HepG2 (cell line): Measurements from ENCODE around the gene CCL19. TPM values are rescaled to one million over a fixed set of nuclear protein-coding genes. Genes with fewer than 3 reads are reported as not detected.

ENCODE experiments used
- CEBPG ChIP-seq: IDR thresholded peaks from 2 replicates; pipeline ENCODE4 v1.6.1; 2016
- FOXA1 ChIP-seq, 2 experiments: fragments of 450-650 bp in 1 of 2; sonication (generic) in 1 of 2; formaldehyde crosslinking in 1 of 2; IDR thresholded peaks; 2 replicates each; pipeline versions ENCODE4 v1.4.0 to v1.6.1; 2016 to 2020; ENCODE audit warnings: missing genetic modification reagents in 1 of 2
- HIVEP1 ChIP-seq: sonication (generic); formaldehyde crosslinking; IDR thresholded peaks from 2 replicates; pipeline ENCODE4 v1.4.0; 2020; ENCODE audit warnings: mild to moderate bottlenecking, missing genetic modification reagents
- HNRNPL ChIP-seq: fragments of 200-400 bp; formaldehyde crosslinking; IDR thresholded peaks from 2 replicates; pipeline ENCODE4 v1.6.1; 2017; ENCODE audit warnings: mild to moderate bottlenecking, low read depth, low read length
- KLF9 ChIP-seq: IDR thresholded peaks from 2 replicates; pipeline ENCODE4 v1.6.1; 2016; ENCODE audit warnings: low read depth
- MEF2D ChIP-seq: sonication (generic); formaldehyde crosslinking; IDR thresholded peaks from 2 replicates; pipeline ENCODE4 v1.5.1; 2020; ENCODE audit warnings: mild to moderate bottlenecking, missing genetic modification reagents
- NCOA5 ChIP-seq: sonication (generic); formaldehyde crosslinking; IDR thresholded peaks from 2 replicates; pipeline ENCODE4 v1.4.0; 2020; ENCODE audit warnings: missing genetic modification reagents
- NFRKB ChIP-seq: fragments of 450-650 bp; IDR thresholded peaks from 2 replicates; pipeline ENCODE4 v1.6.1; 2017
- PHB2 ChIP-seq: fragments of 450-650 bp; IDR thresholded peaks from 2 replicates; pipeline ENCODE4 v1.6.1; 2018; ENCODE audit not compliant: partially characterized antibody
- REXO4 ChIP-seq: sonication (generic); formaldehyde crosslinking; IDR thresholded peaks from 2 replicates; pipeline ENCODE4 v1.8.0; 2022; ENCODE audit warnings: missing genetic modification reagents, mild to moderate bottlenecking, borderline replicate concordance
- SMARCC2 ChIP-seq: fragments of 450-650 bp; IDR thresholded peaks from 2 replicates; pipeline ENCODE4 v1.6.1; 2017; ENCODE audit warnings: antibody characterized with exemption, mild to moderate bottlenecking
- SP1 ChIP-seq, 2 experiments: fragments of 450-650 bp in 1 of 2; sonication (generic) in 1 of 2; formaldehyde crosslinking in 1 of 2; IDR thresholded peaks; 2 replicates each; pipeline versions ENCODE4 v1.4.0 to v1.6.1; 2016 to 2020; ENCODE audit warnings: missing genetic modification reagents in 1 of 2
- TARDBP ChIP-seq: sonication (generic); formaldehyde crosslinking; IDR thresholded peaks from 2 replicates; pipeline ENCODE4 v1.8.0; 2022; ENCODE audit warnings: mild to moderate bottlenecking, missing genetic modification reagents
- TOE1 ChIP-seq: sonication (generic); formaldehyde crosslinking; IDR thresholded peaks from 2 replicates; pipeline ENCODE4 v1.4.0; 2020; ENCODE audit warnings: mild to moderate bottlenecking, missing genetic modification reagents
- ZBTB7A ChIP-seq: sonication (generic); formaldehyde crosslinking; IDR thresholded peaks from 2 replicates; pipeline ENCODE4 v1.8.0; 2022; ENCODE audit warnings: mild to moderate bottlenecking, missing genetic modification reagents
- ZNF20 ChIP-seq: sonication (generic); formaldehyde crosslinking; IDR thresholded peaks from 2 replicates; pipeline ENCODE4 v1.4.0; 2020; ENCODE audit warnings: mild to moderate bottlenecking, moderate library complexity, missing genetic modification reagents
- ZNF232 ChIP-seq: sonication (generic); formaldehyde crosslinking; IDR thresholded peaks from 2 replicates; pipeline ENCODE4 v1.4.0; 2020; ENCODE audit warnings: missing genetic modification reagents, borderline replicate concordance
- ZNF354B ChIP-seq: sonication (generic); formaldehyde crosslinking; IDR thresholded peaks from 2 replicates; pipeline ENCODE4 v1.8.0; 2022; ENCODE audit warnings: mild to moderate bottlenecking, missing genetic modification reagents
- ZNF549 ChIP-seq: sonication (generic); formaldehyde crosslinking; IDR thresholded peaks from 2 replicates; pipeline ENCODE4 v1.5.0; 2020; ENCODE audit warnings: missing genetic modification reagents
- ZNF737 ChIP-seq: sonication (generic); formaldehyde crosslinking; IDR thresholded peaks from 2 replicates; pipeline ENCODE4 v1.5.0; 2020; ENCODE audit warnings: missing genetic modification reagents, mild to moderate bottlenecking, borderline replicate concordance
- ZNF749 ChIP-seq: sonication (generic); formaldehyde crosslinking; IDR thresholded peaks from 2 replicates; pipeline ENCODE4 v1.8.0; 2022; ENCODE audit warnings: mild to moderate bottlenecking, missing genetic modification reagents, moderate library complexity, borderline replicate concordance
- polyA plus RNA-seq, 8 experiments: library from polyadenylated mRNA; depleted of rRNA in 3 of 8; stranded (reverse) in 7 of 8; unstranded in 1 of 8; fragments of >200 nt; fragmentation: Illumina TruSeq in 4 of 8; extraction: Trizol in 4 of 8; gene quantifications; 2 replicates each; pipeline versions ENCODE4 v1.2.1 to v1.2.3, GENCODE V29; 2011 to 2016; ENCODE audit warnings: low read depth in 4 of 8, missing spikeins in 1 of 8, mixed read lengths in 1 of 8; ENCODE audit not compliant: insufficient read depth in 1 of 8
- total RNA-seq, 5 experiments: library from RNA; depleted of rRNA; stranded (reverse); fragments of >200 nt; fragmentation: Illumina TruSeq; extraction: Trizol; gene quantifications; 2 replicates each; pipeline ENCODE4 v1.2.3, GENCODE V29; 2016; ENCODE audit warnings: low read depth in 1 of 5
- TF ChIP-seq, protein P1 (sequence below): IDR thresholded peaks from 2 replicates; pipeline ENCODE4 v1.6.1; 2016; ENCODE audit warnings: missing genetic modification reagents, missing compliant biosample characterization
- TF ChIP-seq, protein P2 (sequence below): sonication (generic); formaldehyde crosslinking; IDR thresholded peaks from 2 replicates; pipeline ENCODE4 v1.5.1; 2020; ENCODE audit warnings: missing genetic modification reagents, mild to moderate bottlenecking, borderline replicate concordance
- TF ChIP-seq, protein P3 (sequence below): sonication (generic); formaldehyde crosslinking; IDR thresholded peaks from 2 replicates; pipeline ENCODE4 v1.8.1; 2022; ENCODE audit warnings: mild to moderate bottlenecking, missing genetic modification reagents
- TF ChIP-seq, protein P4 (sequence below): IDR thresholded peaks from 2 replicates; pipeline ENCODE4 v1.6.1; 2016; ENCODE audit warnings: low read depth
- TF ChIP-seq, protein P5 (sequence below): sonication (generic); formaldehyde crosslinking; IDR thresholded peaks from 2 replicates; pipeline ENCODE4 v1.5.0; 2020; ENCODE audit warnings: missing genetic modification reagents

The CCL19 gene
- total and polyA plus RNA-seq, 2 of the 13 experiments (the other 11 are each of a cell fraction or from before 2014, with no cell fraction given) = not detected

DNA sequence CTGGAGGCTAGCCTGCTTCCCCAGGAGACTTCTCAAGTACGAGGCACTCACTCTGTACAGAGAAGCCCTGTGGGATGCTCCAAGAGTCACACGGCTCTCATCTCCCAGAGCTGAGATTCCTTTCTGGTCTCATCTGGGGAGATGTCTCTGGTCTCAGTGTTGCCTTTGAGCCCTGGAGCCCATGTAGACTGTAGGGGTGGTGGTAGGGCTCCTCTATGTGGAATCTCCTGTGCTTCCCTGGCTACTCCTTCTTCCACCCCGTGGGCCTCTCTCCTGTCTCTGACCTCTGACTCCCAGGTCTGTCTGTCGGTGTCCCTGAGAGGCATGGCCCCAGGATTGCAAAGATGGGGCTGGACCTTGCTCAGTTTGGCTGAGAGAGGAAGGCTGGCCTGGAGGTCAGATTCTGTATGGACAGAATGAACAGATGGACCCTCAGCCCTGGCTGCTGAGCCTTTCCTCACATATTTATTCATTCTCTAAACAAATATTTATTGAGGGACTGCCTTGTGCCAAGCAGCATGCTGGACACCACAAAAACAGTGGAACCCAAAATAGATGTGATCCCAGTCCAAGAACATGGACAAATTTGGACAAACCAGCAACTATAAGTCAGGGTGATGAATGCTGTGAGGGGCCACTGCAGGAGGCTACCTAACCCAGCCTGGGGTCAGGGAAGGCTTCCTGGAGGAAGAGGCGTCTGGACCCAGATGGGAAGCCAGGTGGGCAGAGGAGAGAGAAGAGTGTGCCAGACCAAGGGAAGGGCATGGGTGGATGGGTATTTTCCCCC, 2.6 kb downstream of the CCL19 start (continued):
- TF ChIP-seq NFRKB (no peak), REXO4 (CRISPR knock-in tag) (no peak), ZBTB7A (no peak), NCOA5 (CRISPR knock-in tag) (no peak), KLF9 (CRISPR knock-in tag) (no peak), SP1 (IDR thresholded peaks at IDR 0.05) (no peak), SP1 (CRISPR knock-in tag; IDR thresholded peaks at IDR 0.05) (no peak), HIVEP1 (no peak), TARDBP (CRISPR knock-in tag) (peak; percentile 55; the same call in 1 of the 2 replicates), PHB2 (no peak), ZNF549 (CRISPR knock-in tag) (no peak), CEBPG (peak; percentile 50), ZNF354B (CRISPR knock-in tag) (no peak), ZNF232 (CRISPR knock-in tag) (no peak), SMARCC2 (no peak), FOXA1 (IDR thresholded peaks at IDR 0.05) (no peak), FOXA1 (CRISPR knock-in tag; IDR thresholded peaks at IDR 0.05) (peak; percentile 77), ZNF737 (CRISPR knock-in tag) (no peak), TOE1 (CRISPR knock-in tag) (0 out of 2 replicates have a peak, but pooled peaks have one; percentile 36), ZNF749 (no peak), ZNF20 (no peak), MEF2D (CRISPR knock-in tag) (peak; percentile 68; the same call in 1 of the 2 replicates), HNRNPL (no peak)
- TF ChIP-seq, protein P1, sequence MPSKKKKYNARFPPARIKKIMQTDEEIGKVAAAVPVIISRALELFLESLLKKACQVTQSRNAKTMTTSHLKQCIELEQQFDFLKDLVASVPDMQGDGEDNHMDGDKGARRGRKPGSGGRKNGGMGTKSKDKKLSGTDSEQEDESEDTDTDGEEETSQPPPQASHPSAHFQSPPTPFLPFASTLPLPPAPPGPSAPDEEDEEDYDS (CRISPR knock-in tag) = peak; percentile 30; the same call in 1 of the 2 replicates
- TF ChIP-seq, protein P2, sequence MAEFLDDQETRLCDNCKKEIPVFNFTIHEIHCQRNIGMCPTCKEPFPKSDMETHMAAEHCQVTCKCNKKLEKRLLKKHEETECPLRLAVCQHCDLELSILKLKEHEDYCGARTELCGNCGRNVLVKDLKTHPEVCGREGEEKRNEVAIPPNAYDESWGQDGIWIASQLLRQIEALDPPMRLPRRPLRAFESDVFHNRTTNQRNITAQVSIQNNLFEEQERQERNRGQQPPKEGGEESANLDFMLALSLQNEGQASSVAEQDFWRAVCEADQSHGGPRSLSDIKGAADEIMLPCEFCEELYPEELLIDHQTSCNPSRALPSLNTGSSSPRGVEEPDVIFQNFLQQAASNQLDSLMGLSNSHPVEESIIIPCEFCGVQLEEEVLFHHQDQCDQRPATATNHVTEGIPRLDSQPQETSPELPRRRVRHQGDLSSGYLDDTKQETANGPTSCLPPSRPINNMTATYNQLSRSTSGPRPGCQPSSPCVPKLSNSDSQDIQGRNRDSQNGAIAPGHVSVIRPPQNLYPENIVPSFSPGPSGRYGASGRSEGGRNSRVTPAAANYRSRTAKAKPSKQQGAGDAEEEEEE = no peak; the same call in 1 of the 2 replicates
- TF ChIP-seq, protein P3, sequence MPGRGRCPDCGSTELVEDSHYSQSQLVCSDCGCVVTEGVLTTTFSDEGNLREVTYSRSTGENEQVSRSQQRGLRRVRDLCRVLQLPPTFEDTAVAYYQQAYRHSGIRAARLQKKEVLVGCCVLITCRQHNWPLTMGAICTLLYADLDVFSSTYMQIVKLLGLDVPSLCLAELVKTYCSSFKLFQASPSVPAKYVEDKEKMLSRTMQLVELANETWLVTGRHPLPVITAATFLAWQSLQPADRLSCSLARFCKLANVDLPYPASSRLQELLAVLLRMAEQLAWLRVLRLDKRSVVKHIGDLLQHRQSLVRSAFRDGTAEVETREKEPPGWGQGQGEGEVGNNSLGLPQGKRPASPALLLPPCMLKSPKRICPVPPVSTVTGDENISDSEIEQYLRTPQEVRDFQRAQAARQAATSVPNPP (CRISPR knock-in tag) = no peak
- TF ChIP-seq, protein P4, sequence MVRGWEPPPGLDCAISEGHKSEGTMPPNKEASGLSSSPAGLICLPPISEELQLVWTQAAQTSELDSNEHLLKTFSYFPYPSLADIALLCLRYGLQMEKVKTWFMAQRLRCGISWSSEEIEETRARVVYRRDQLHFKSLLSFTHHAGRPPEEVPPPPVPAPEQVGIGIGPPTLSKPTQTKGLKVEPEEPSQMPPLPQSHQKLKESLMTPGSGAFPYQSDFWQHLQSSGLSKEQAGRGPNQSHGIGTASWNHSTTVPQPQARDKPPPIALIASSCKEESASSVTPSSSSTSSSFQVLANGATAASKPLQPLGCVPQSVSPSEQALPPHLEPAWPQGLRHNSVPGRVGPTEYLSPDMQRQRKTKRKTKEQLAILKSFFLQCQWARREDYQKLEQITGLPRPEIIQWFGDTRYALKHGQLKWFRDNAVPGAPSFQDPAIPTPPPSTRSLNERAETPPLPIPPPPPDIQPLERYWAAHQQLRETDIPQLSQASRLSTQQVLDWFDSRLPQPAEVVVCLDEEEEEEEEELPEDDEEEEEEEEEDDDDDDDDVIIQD (CRISPR knock-in tag) = 0 out of 2 replicates have a peak, but pooled peaks have one; percentile 13
- TF ChIP-seq, protein P5, sequence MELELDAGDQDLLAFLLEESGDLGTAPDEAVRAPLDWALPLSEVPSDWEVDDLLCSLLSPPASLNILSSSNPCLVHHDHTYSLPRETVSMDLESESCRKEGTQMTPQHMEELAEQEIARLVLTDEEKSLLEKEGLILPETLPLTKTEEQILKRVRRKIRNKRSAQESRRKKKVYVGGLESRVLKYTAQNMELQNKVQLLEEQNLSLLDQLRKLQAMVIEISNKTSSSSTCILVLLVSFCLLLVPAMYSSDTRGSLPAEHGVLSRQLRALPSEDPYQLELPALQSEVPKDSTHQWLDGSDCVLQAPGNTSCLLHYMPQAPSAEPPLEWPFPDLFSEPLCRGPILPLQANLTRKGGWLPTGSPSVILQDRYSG (CRISPR knock-in tag) = no peak
